HEK293 (cell line): Measurements from ENCODE around the gene BICC1.

Source experiments
- CTCF ChIA-PET: fragments of 350-600 bp; formaldehyde crosslinking; extraction: SDS; loops from one replicate; lab custom pipeline; 2021; ENCODE audit warnings: antibody characterized with exemption; lab: Yijun Ruan, JAX
- POLR2A ChIA-PET: fragments of 300-600 bp; formaldehyde crosslinking; extraction: SDS; loops from one replicate; lab custom pipeline; 2020; ENCODE audit warnings: antibody characterized with exemption, inconsistent platforms; lab: Yijun Ruan, JAX
- H3K27ac ChIP-seq: fragments of 200-500 bp; sonication (Bioruptor generic); 2 replicates; pipeline ENCODE4 v1.5.1; 2014; ENCODE audit warnings: low read depth, low read length, control low read depth, inconsistent platforms; ENCODE audit errors: extremely low read depth
- H3K36me3 ChIP-seq, 2 experiments: fragments of 200-500 bp in 1 of 2; sonication (Bioruptor generic) in 1 of 2; 1 replicate in 1 of 2; 2 replicates in 1 of 2; pipeline ENCODE4 v1.5.1; 2014 to 2017; ENCODE audit warnings: inconsistent platforms in 2 of 2, low read length in 2 of 2; ENCODE audit not compliant: control insufficient read depth in 2 of 2, insufficient read depth in 1 of 2
- H3K4me1 ChIP-seq: fragments of 200-500 bp; sonication (Bioruptor generic); 2 replicates; pipeline ENCODE4 v1.5.1; 2014; ENCODE audit warnings: mild to moderate bottlenecking, low read length, inconsistent platforms; ENCODE audit not compliant: control insufficient read depth, insufficient read depth
- H3K4me3 ChIP-seq: 2 replicates; pipeline ENCODE4 v1.5.1; 2011; ENCODE audit warnings: low read depth, mild to moderate bottlenecking, control low read depth, low read length, moderate library complexity
- H3K9me3 ChIP-seq: fragments of 200-500 bp; sonication (Bioruptor generic); 2 replicates; pipeline ENCODE4 v1.5.1; 2014; ENCODE audit warnings: low read depth, low read length, inconsistent platforms; ENCODE audit not compliant: control insufficient read depth, insufficient read depth
- GFI1B ChIP-seq: fragments of 450-650 bp; formaldehyde crosslinking; IDR thresholded peaks from 2 replicates; pipeline ENCODE4 v1.5.1; 2016; ENCODE audit warnings: missing biosample characterization, missing genetic modification characterization
- KLF10 ChIP-seq: fragments of 450-650 bp; IDR thresholded peaks from 2 replicates; pipeline ENCODE4 v1.5.1; 2018; ENCODE audit warnings: missing biosample characterization, mild to moderate bottlenecking, missing genetic modification characterization
- KLF8 ChIP-seq: fragments of 450-650 bp; formaldehyde crosslinking; IDR thresholded peaks from 2 replicates; pipeline ENCODE4 v1.5.1; 2016; ENCODE audit warnings: missing biosample characterization, missing genetic modification characterization
- PRDM4 ChIP-seq: fragments of 450-650 bp; formaldehyde crosslinking; IDR thresholded peaks from 2 replicates; pipeline ENCODE4 v1.5.1; 2017; ENCODE audit warnings: missing biosample characterization, missing genetic modification characterization
- PRDM6 ChIP-seq: fragments of 450-650 bp; formaldehyde crosslinking; IDR thresholded peaks from 2 replicates; pipeline ENCODE4 v1.5.1; 2017; ENCODE audit warnings: missing biosample characterization, missing genetic modification characterization
- SCRT2 ChIP-seq: fragments of 450-650 bp; formaldehyde crosslinking; IDR thresholded peaks from 2 replicates; pipeline ENCODE4 v1.5.1; 2016; ENCODE audit warnings: missing biosample characterization, missing genetic modification characterization
- SP3 ChIP-seq: fragments of 450-650 bp; formaldehyde crosslinking; IDR thresholded peaks from 2 replicates; pipeline ENCODE4 v1.5.1; 2016; ENCODE audit warnings: missing biosample characterization, missing genetic modification characterization
- ZNF174 ChIP-seq: fragments of 450-650 bp; formaldehyde crosslinking; IDR thresholded peaks from 2 replicates; pipeline ENCODE4 v1.5.0; 2017; ENCODE audit warnings: missing biosample characterization, mild to moderate bottlenecking, missing genetic modification characterization
- ZNF184 ChIP-seq: fragments of 450-650 bp; IDR thresholded peaks from 2 replicates; pipeline ENCODE4 v1.5.1; 2018; ENCODE audit warnings: missing biosample characterization, mild to moderate bottlenecking, missing genetic modification characterization
- ZNF24 ChIP-seq: fragments of 450-650 bp; formaldehyde crosslinking; IDR thresholded peaks from 2 replicates; pipeline ENCODE4 v1.5.1; 2016; ENCODE audit warnings: missing biosample characterization, missing genetic modification characterization
- ZNF248 ChIP-seq: fragments of 450-650 bp; formaldehyde crosslinking; IDR thresholded peaks from 2 replicates; pipeline ENCODE4 v1.5.1; 2017; ENCODE audit warnings: missing biosample characterization, missing genetic modification characterization
- ZNF292 ChIP-seq: fragments of 450-650 bp; formaldehyde crosslinking; IDR thresholded peaks from 2 replicates; pipeline ENCODE4 v1.5.1; 2016; ENCODE audit warnings: low read depth, missing biosample characterization, missing genetic modification characterization, borderline replicate concordance
- ZNF416 ChIP-seq: fragments of 450-650 bp; formaldehyde crosslinking; IDR thresholded peaks from 2 replicates; pipeline ENCODE4 v1.5.1; 2016; ENCODE audit warnings: missing biosample characterization, missing genetic modification characterization
- ZNF521 ChIP-seq: fragments of 450-650 bp; formaldehyde crosslinking; IDR thresholded peaks from 2 replicates; pipeline ENCODE4 v1.5.1; 2017; ENCODE audit warnings: missing biosample characterization, mild to moderate bottlenecking, missing genetic modification characterization
- ZNF530 ChIP-seq: fragments of 450-650 bp; formaldehyde crosslinking; IDR thresholded peaks from 2 replicates; pipeline ENCODE4 v1.5.1; 2016; ENCODE audit warnings: low read depth, missing biosample characterization, missing genetic modification characterization
- ZNF549 ChIP-seq: fragments of 450-650 bp; IDR thresholded peaks from 2 replicates; pipeline ENCODE4 v1.5.1; 2018; ENCODE audit warnings: missing biosample characterization, missing genetic modification characterization, mild to moderate bottlenecking, inconsistent platforms, moderate library complexity
- ZNF629 ChIP-seq: fragments of 450-650 bp; formaldehyde crosslinking; IDR thresholded peaks from 2 replicates; pipeline ENCODE4 v1.5.1; 2017; ENCODE audit warnings: missing biosample characterization, missing genetic modification characterization
- ZNF785 ChIP-seq: fragments of 450-650 bp; formaldehyde crosslinking; IDR thresholded peaks from 2 replicates; pipeline ENCODE4 v1.5.1; 2016; ENCODE audit warnings: missing biosample characterization, missing genetic modification characterization
- TF ChIP-seq, protein P1 (sequence below): fragments of 450-650 bp; formaldehyde crosslinking; IDR thresholded peaks from 2 replicates; pipeline ENCODE4 v1.5.1; 2016; ENCODE audit warnings: missing biosample characterization, missing genetic modification characterization
- TF ChIP-seq, protein P2 (sequence below): fragments of 450-650 bp; formaldehyde crosslinking; IDR thresholded peaks from 2 replicates; pipeline ENCODE4 v1.5.0; 2017; ENCODE audit warnings: missing biosample characterization, missing genetic modification characterization, borderline replicate concordance

BICC1 gene

GRCh38 chr10:58560068-58560467 is 47.4 kb downstream of the BICC1 start (continued):
- TF ChIP-seq, protein P1, sequence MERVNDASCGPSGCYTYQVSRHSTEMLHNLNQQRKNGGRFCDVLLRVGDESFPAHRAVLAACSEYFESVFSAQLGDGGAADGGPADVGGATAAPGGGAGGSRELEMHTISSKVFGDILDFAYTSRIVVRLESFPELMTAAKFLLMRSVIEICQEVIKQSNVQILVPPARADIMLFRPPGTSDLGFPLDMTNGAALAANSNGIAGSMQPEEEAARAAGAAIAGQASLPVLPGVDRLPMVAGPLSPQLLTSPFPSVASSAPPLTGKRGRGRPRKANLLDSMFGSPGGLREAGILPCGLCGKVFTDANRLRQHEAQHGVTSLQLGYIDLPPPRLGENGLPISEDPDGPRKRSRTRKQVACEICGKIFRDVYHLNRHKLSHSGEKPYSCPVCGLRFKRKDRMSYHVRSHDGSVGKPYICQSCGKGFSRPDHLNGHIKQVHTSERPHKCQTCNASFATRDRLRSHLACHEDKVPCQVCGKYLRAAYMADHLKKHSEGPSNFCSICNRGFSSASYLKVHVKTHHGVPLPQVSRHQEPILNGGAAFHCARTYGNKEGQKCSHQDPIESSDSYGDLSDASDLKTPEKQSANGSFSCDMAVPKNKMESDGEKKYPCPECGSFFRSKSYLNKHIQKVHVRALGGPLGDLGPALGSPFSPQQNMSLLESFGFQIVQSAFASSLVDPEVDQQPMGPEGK (tag by site-specific recombination) = no peak
- no peak for TF ChIP-seq GFI1B (tag by site-specific recombination)
- TF ChIP-seq, all 188 proteins: peak for 0

DNA sequence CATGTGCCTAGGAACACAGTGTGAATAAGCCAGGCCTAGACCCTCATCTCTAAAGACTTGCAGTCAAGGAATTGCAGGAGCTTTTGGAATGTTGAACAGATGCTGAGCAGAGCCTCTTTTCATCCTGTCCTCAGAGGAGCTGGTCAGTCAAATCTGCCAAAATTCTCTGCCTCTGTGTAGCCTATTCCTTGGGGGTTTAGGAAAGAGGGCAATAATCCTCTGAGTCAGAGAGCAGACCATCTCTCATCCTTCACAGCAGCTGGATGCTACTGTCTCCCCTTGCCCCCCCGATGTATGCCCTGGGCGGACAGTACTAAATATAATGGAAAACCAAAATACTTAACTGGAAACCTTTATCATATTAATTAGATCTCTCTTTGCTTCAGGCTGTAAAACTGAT is 52.6 kb downstream of the BICC1 start:
- H3K4me3 ChIP-seq = no peak overlapping the region
- ChIA-PET POLR2A (no interaction called here), CTCF (no interaction called here)
- H3K4me1 ChIP-seq = no peaks in the 10 kb centered on the region
- H3K27ac ChIP-seq = no peak overlapping the region
- TF ChIP-seq SCRT2 (tag by site-specific recombination) (no peak), ZNF629 (tag by site-specific recombination) (no peak), ZNF530 (tag by site-specific recombination) (no peak), KLF8 (tag by site-specific recombination) (no peak), ZNF248 (tag by site-specific recombination) (no peak), ZNF184 (tag by site-specific recombination) (no peak)
- TF ChIP-seq, protein P2, sequence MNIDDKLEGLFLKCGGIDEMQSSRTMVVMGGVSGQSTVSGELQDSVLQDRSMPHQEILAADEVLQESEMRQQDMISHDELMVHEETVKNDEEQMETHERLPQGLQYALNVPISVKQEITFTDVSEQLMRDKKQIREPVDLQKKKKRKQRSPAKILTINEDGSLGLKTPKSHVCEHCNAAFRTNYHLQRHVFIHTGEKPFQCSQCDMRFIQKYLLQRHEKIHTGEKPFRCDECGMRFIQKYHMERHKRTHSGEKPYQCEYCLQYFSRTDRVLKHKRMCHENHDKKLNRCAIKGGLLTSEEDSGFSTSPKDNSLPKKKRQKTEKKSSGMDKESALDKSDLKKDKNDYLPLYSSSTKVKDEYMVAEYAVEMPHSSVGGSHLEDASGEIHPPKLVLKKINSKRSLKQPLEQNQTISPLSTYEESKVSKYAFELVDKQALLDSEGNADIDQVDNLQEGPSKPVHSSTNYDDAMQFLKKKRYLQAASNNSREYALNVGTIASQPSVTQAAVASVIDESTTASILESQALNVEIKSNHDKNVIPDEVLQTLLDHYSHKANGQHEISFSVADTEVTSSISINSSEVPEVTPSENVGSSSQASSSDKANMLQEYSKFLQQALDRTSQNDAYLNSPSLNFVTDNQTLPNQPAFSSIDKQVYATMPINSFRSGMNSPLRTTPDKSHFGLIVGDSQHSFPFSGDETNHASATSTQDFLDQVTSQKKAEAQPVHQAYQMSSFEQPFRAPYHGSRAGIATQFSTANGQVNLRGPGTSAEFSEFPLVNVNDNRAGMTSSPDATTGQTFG (tag by site-specific recombination) = no peak
- H3K9me3 ChIP-seq = no peaks in the 10 kb centered on the region
- no peaks in the 10 kb centered on the region for H3K36me3 ChIP-seq

DNA sequence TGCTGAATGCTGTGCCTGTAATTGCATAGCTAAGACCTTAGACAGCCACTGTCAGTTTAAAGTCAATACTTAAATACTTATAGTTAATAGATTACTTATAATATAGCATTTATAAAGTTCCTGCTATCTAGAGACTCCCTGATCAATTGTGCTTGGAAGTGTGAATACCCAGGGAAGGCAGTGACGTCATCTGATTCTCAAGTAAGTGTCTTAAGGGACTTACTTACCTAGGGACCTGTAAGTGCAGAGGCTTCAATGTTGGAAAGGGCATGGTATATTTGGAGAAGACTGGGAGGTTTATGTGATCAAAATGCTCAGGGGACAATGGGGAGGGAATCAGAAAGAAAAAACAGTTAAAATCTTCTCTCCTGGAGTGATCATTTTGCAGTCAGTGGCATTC is 55.0 kb downstream of the BICC1 start:
- TF ChIP-seq ZNF549 (tag by site-specific recombination) (no peak), ZNF521 (tag by site-specific recombination) (no peak), KLF10 (no peak), ZNF174 (tag by site-specific recombination) (no peak), ZNF24 (tag by site-specific recombination) (no peak), ZNF292 (no peak), ZNF785 (tag by site-specific recombination) (no peak)
- ChIA-PET CTCF (no interaction called here), POLR2A (no interaction called here)
- Histone ChIP-seq H3K27ac (no peak overlapping the region), H3K4me1 (no peaks in the 10 kb centered on the region), H3K36me3 (no peaks in the 10 kb centered on the region), H3K4me3 (no peak overlapping the region), H3K9me3 (no peaks in the 10 kb centered on the region)

- Histone ChIP-seq H3K4me3 (no peak overlapping the region), H3K4me1 (no peaks in the 10 kb centered on the region), H3K9me3 (no peaks in the 10 kb centered on the region), H3K36me3 (no peaks in the 10 kb centered on the region), H3K27ac (no peak overlapping the region)
- ChIA-PET CTCF (no interaction called here), POLR2A (no interaction called here)
- TF ChIP-seq PRDM4 (no peak), ZNF416 (tag by site-specific recombination) (no peak), PRDM6 (no peak), SP3 (no peak)
Observed at GRCh38 chr10:58568428-58568935, 55.8 kb downstream of the BICC1 start.
